MM.1S (cell line): ENCODE data around the gene SFXN1.

ENCODE experiments used
- CTCF ChIP-seq: fragments of 300-600 bp; sonication (generic); IDR thresholded peaks from 2 replicates; pipeline ENCODE4 v1.5.1; 2016; ENCODE audit warnings: antibody characterized with exemption, low read length, mixed read lengths
- EZH2 ChIP-seq: fragments of 300-600 bp; sonication (generic); optimal IDR thresholded peaks from 2 replicates; pipeline ENCODE3; 2017; ENCODE audit warnings: low read depth, mild to moderate bottlenecking, antibody characterized with exemption, low read length, mixed read lengths
- EZH2phosphoT487 ChIP-seq: fragments of 300-600 bp; sonication (generic); IDR thresholded peaks from 2 replicates; pipeline ENCODE4 v1.6.1; 2018; ENCODE audit warnings: antibody characterized with exemption, low read length

- TF ChIP-seq CTCF (no peak), EZH2 (no peak), EZH2phosphoT487 (no peak)
Observed at GRCh38 chr5:175483337-175483736, 5.0 kb downstream of the SFXN1 start.
